ENCODE measurements around the gene PNMA1. TPM values are rescaled to one million over a fixed set of nuclear protein-coding genes. Genes with fewer than 3 reads are reported as not detected.
A peak's percentile ranks its signal among the peaks of the same experiment; 100 is the strongest.

The PNMA1 gene
- total and polyA plus RNA-seq, 9 of the 15 experiments (the other 6 are each of a cell fraction or from before 2014, with no cell fraction given) = 1.7 to 26.4 (median 8.7) TPM

GRCh38 chr14:73759714-73760597 is 45.8 kb upstream of the PNMA1 start (continued):
- TF ChIP-seq ZNF263 (CRISPR knock-in tag; IDR thresholded peaks at IDR 0.05; ENCODE audit: borderline replicate concordance) (peak; percentile 59; the same call in 1 of the 2 replicates), SMARCA4 (IDR thresholded peaks at IDR 0.05) (peak; percentile 50; the same call in 1 of the 2 replicates), U2AF2 (optimal IDR thresholded peaks at IDR 0.05; ENCODE audit: low read depth, low read length) (no peak), RBM34 (IDR thresholded peaks at IDR 0.05; ENCODE audit: borderline replicate concordance, insufficient read depth, low read length) (no peak), ZNF668 (CRISPR knock-in tag; IDR thresholded peaks at IDR 0.05) (no peak), RFX1 (IDR thresholded peaks at IDR 0.05) (no peak), KHSRP (IDR thresholded peaks at IDR 0.05) (no peak), SIN3A (IDR thresholded peaks at IDR 0.05; ENCODE audit: borderline replicate concordance in 2 of 2, control insufficient read depth in 1 of 2, low read depth in 2 of 2, low read length in 2 of 2) (peak; percentile 38 to 44; a peak in 2 of 4 replicates), RFX5 (IDR thresholded peaks at IDR 0.05; ENCODE audit: low read depth, low read length) (no peak), ZBED1 (IDR thresholded peaks at IDR 0.05) (0 out of 2 replicates have a peak, but pooled peaks have one; percentile 21), TCFL5 (CRISPR knock-in tag; conservative IDR thresholded peaks at IDR 0.05) (no peak), GABPB2 (CRISPR knock-in tag; conservative IDR thresholded peaks at IDR 0.05) (no peak), RBM14 (IDR thresholded peaks at IDR 0.05; ENCODE audit: borderline replicate concordance, insufficient read depth, low read depth, low read length) (no peak), PTBP1 (IDR thresholded peaks at IDR 0.05; ENCODE audit: low read depth, low read length) (no peak), ZNF57 (CRISPR knock-in tag; IDR thresholded peaks at IDR 0.05) (no peak), ZNF324 (CRISPR knock-in tag; IDR thresholded peaks at IDR 0.05) (no peak), ZNF311 (CRISPR knock-in tag; IDR thresholded peaks at IDR 0.05) (no peak), ZNF551 (CRISPR knock-in tag; IDR thresholded peaks at IDR 0.05) (no peak), NFE2L1 (tag; IDR thresholded peaks at IDR 0.05; ENCODE audit: borderline replicate concordance, low read depth) (no peak), LCOR (CRISPR knock-in tag; IDR thresholded peaks at IDR 0.05) (no peak), ZNF140 (CRISPR knock-in tag; IDR thresholded peaks at IDR 0.05) (no peak)
- TF ChIP-seq, protein P1, sequence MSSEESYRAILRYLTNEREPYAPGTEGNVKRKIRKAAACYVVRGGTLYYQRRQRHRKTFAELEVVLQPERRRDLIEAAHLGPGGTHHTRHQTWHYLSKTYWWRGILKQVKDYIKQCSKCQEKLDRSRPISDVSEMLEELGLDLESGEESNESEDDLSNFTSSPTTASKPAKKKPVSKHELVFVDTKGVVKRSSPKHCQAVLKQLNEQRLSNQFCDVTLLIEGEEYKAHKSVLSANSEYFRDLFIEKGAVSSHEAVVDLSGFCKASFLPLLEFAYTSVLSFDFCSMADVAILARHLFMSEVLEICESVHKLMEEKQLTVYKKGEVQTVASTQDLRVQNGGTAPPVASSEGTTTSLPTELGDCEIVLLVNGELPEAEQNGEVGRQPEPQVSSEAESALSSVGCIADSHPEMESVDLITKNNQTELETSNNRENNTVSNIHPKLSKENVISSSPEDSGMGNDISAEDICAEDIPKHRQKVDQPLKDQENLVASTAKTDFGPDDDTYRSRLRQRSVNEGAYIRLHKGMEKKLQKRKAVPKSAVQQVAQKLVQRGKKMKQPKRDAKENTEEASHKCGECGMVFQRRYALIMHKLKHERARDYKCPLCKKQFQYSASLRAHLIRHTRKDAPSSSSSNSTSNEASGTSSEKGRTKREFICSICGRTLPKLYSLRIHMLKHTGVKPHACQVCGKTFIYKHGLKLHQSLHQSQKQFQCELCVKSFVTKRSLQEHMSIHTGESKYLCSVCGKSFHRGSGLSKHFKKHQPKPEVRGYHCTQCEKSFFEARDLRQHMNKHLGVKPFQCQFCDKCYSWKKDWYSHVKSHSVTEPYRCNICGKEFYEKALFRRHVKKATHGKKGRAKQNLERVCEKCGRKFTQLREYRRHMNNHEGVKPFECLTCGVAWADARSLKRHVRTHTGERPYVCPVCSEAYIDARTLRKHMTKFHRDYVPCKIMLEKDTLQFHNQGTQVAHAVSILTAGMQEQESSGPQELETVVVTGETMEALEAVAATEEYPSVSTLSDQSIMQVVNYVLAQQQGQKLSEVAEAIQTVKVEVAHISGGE (CRISPR knock-in tag; IDR thresholded peaks at IDR 0.05) = no peak
- TF ChIP-seq, protein P2, sequence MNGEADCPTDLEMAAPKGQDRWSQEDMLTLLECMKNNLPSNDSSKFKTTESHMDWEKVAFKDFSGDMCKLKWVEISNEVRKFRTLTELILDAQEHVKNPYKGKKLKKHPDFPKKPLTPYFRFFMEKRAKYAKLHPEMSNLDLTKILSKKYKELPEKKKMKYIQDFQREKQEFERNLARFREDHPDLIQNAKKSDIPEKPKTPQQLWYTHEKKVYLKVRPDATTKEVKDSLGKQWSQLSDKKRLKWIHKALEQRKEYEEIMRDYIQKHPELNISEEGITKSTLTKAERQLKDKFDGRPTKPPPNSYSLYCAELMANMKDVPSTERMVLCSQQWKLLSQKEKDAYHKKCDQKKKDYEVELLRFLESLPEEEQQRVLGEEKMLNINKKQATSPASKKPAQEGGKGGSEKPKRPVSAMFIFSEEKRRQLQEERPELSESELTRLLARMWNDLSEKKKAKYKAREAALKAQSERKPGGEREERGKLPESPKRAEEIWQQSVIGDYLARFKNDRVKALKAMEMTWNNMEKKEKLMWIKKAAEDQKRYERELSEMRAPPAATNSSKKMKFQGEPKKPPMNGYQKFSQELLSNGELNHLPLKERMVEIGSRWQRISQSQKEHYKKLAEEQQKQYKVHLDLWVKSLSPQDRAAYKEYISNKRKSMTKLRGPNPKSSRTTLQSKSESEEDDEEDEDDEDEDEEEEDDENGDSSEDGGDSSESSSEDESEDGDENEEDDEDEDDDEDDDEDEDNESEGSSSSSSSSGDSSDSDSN (IDR thresholded peaks at IDR 0.05; ENCODE audit: borderline replicate concordance in 1 of 2, low read depth in 2 of 2, low read length in 2 of 2) = peak; percentile 29 to 76; a peak in 2 of 4 replicates
